Measurements from ENCODE around the gene TRMT1L.

DNA sequence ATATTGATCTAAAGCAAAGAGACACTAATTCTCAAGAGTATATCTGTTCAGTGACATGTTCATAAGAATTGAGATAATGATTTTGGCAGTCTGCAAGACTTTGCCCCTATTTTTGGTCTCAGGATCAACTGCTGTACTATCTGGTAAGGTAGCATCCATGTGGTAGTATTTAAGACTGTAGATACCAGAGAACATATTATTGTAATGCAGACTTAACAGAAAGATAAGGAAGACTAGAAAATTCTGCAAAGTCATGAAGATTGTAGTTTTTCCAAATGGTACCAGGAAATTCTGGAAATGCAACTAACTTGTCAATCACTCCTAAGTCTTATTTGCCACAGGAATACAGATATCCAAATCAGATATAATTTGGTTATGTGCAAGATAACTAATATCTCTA is 76.3 kb downstream of the TRMT1L start:
- TF ChIP-seq, protein P1, sequence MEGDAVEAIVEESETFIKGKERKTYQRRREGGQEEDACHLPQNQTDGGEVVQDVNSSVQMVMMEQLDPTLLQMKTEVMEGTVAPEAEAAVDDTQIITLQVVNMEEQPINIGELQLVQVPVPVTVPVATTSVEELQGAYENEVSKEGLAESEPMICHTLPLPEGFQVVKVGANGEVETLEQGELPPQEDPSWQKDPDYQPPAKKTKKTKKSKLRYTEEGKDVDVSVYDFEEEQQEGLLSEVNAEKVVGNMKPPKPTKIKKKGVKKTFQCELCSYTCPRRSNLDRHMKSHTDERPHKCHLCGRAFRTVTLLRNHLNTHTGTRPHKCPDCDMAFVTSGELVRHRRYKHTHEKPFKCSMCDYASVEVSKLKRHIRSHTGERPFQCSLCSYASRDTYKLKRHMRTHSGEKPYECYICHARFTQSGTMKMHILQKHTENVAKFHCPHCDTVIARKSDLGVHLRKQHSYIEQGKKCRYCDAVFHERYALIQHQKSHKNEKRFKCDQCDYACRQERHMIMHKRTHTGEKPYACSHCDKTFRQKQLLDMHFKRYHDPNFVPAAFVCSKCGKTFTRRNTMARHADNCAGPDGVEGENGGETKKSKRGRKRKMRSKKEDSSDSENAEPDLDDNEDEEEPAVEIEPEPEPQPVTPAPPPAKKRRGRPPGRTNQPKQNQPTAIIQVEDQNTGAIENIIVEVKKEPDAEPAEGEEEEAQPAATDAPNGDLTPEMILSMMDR (IDR thresholded peaks at IDR 0.05), result no peak
- no peak for TF ChIP-seq POLR2A (IDR thresholded peaks at IDR 0.05)

Data from breast epithelium (tissue), 3 donors.